Bone marrow (tissue), 2 donors: Measurements from ENCODE around the gene MTIF2.
"Not testable (repeated sequence)": the region's sequence is repeated elsewhere in the genome, so short reads cannot be mapped to it uniquely, and the experiment has no call there.

ENCODE experiments used
- DNase-seq, 2 donors: peaks; one replicate each; lab custom pipeline; 2025; lab: John Stamatoyannopoulos, UW

The MTIF2 gene

DNA sequence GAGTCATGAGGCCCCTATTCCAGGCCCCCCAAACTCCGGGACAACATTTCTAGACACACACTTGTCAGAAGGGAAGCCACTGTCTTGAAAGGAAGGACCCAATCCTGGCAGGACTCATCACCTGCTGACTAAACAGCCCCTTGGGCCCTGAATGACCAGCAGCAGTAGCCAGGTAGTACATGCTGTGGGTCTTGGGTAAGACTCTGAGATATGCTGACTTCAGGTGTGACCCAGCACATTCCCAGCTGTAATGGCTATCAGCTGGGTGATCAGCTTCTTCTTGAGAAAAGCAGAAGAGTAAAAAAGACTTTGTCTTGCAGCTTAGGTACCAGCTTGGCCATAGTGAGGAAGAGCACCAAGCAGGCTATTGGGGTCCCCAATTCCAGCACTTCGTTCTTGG lies 72.5 kb downstream of the MTIF2 start:
- DNase-seq, result no peak

DNA sequence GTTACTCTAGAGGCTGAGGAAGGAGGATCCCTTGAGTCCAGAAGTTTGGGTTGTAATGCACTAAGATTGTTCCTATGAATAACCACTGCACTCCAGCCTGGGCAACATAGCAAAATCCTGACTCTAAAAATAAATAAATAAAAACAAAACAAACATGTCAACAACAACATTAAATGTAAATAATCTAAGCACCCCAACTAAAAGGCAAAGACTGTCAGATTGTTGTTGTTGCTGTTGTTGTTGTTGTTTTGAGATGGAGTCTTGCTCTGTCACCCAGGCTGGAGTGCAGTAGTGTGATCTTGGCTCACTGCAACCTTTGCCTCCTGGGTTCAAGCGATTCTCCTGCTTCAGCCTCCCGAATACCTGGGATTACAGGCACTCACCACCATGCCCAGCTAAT lies 77.1 kb downstream of the MTIF2 start:
- not testable (repeated sequence) for DNase-seq

DNA sequence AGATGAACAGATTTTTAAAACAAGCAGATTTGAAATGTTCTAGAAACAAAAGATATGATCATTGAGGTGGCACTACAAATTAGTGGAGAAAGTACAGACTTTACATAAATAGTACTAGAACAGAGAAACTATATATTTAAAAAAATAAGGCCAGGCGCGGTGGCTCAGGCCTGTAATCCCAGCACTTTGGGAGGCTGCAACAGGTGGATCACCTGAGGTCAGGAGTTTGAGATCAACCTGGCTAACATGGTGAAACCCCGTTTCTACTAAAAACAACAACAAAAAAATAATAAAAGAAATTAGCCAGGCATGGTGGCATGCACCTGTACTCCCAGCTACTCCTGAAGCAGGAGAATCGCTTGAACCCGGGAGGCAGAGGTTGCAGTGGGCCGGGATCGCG lies 82.2 kb downstream of the MTIF2 start:
- DNase-seq, result not testable (repeated sequence)
